ENCODE data around the gene EMILIN1.

The EMILIN1 gene

DNA sequence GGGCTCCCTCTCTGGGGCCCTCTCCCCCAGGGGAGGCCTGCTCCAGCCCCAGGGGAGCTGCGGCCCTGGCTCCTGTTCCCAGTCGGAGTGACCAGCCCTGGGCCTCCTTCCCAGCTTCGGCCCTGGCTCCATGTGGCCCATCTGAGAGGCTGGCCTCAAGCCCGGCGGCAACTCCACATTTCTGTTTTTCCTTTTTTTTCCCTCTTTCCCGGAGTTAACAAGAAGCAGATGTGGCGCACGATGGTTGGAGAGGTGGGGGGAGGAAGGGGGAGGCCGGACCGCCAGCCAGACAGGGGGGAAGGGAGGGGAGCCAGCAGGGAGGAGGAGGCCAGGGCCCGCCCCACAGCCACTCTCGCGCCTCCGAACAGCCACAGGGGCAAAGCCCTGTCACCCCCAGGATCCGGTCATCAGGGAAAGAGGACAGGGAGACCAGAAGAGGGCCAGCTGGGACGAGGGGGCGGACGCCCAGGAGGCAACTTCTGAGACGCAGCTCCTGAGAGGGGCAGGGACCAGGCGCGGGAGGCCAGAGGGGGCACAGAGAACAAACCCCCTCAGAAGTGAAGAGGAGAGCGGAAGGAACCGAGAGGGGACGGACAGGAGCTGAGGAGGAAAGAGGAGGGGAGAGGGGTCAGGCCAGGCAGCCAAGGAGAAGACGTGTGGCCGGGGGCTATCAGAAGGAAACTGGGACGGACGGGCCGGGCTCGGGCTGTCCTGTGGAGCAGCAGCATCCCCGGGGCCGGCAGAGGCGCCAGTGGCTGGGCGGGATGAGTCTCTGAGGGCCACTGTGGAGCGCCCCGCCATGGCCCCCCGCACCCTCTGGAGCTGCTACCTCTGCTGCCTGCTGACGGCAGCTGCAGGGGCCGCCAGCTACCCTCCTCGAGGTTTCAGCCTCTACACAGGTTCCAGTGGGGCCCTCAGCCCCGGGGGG is at the start of gene EMILIN1:
TSS of gene EMILIN1 (plus strand) at position 349 of the 928 bp plus-strand sequence. CDS start at position 800, 451 bp downstream.
- peak; percentile 72 for DNase-seq (ENCODE audit: low spot score)

DNA sequence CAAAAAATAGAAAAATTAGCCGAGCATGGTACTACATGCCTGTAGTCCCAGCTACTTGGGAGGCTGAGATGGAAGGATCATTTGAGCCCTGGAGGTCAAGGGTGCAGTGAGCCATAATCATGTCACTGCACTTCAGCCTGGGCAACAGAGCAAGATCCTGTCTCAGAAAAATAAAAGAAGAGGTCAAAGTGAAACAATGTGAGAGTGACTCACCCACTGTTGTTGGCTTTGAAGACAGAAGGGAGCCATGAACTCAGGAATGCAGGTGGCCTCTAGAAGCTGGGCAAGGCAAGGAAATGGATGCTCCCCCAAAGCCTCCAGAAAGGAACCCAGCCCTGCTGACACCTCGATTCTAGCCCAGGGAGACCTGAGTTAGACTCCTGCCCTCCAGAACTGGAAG is 49.4 kb upstream of the EMILIN1 start:
- no peak for DNase-seq (ENCODE audit: low spot score)

DNA sequence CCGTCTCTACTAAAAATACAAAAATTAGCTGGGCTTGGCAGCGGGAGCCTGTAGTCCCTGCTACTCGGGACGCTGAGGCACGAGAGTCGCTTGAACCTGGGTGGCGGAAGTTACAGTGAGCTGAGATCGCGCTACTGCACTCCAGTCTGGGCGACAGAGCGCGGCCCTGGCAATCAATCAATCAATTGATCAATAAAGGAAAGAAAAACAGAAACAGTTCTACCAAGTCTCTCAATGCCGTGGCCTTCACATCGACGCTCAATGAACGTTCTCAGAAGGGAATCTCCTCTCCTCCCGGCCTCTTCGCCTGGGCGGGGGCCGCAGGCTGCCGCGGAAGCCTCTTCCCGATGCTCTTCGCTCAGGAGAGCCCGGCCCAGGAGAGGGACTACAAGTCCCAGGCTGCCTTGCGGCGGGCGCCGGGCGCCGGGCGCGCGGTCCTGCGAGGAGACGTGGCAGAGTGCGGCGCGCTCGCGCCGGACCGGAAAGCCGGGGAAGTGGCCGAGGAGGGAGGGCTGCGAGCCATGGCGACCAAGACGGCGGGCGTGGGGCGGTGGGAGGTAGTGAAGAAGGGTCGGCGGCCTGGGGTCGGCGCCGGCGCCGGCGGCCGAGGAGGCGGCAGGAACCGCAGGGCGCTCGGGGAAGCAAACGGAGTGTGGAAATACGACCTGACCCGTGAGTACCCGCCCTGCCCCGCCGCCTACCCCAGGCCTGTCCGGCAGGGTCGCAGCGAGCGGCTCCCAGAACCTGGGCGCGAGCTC is 45.7 kb upstream of the EMILIN1 start, which contains the start of gene TMEM214:
TSS of gene TMEM214 (plus strand) at position 471 of the 758 bp plus-strand sequence. CDS start at position 522, 51 bp downstream.
- peak; percentile 81 for DNase-seq (ENCODE audit: low spot score)

DNA sequence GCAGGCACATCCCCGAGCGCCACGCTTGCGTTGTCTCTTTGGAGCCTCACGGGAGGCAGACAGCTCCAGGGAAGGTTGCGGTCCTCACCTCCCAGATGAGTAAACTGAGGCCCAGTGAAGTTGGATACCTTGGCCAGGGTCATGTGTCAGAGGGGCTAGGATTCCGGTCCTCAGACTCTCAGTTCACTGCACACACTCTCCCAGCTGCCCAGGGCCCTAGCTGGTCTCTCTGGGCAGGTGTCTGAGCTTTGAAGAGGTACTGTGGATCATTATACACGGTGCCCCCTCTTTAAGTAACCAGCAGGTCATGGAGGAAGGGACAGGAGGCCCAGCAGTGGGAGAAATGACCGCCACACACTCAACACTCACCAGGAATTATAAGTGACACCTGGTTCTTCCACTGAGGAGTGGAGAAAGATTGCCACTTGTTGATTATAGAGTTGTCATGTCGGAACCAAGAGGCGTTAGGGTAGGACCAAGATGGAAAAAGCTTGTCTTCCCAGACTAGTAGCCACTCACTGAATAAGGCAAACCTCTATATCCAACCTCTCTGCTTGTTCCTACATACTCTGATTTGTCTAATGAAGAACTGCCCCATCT is 45.1 kb upstream of the EMILIN1 start:
- DNase-seq (ENCODE audit: low spot score), result no peak

DNA sequence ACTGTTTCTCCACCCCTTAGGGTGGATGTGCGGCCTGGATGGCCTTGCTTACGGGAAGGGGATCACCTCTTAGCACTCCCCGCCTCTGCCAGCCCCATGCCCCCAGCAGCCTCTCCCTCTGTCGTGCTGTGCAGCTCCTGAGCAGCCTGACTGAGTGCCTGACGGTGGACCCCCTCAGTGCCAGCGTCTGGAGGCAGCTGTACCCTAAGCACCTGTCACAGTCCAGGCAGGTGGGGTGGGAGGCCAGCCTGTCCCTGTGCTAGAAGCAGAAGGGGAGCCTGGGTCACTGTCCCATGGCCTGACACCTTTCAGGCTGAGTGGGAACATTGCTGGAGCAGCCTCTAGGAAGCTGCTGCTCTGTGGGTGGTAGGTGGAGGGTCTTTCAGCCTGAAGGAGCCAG is 40.4 kb upstream of the EMILIN1 start:
- DNase-seq (ENCODE audit: low spot score), result no peak

DNA sequence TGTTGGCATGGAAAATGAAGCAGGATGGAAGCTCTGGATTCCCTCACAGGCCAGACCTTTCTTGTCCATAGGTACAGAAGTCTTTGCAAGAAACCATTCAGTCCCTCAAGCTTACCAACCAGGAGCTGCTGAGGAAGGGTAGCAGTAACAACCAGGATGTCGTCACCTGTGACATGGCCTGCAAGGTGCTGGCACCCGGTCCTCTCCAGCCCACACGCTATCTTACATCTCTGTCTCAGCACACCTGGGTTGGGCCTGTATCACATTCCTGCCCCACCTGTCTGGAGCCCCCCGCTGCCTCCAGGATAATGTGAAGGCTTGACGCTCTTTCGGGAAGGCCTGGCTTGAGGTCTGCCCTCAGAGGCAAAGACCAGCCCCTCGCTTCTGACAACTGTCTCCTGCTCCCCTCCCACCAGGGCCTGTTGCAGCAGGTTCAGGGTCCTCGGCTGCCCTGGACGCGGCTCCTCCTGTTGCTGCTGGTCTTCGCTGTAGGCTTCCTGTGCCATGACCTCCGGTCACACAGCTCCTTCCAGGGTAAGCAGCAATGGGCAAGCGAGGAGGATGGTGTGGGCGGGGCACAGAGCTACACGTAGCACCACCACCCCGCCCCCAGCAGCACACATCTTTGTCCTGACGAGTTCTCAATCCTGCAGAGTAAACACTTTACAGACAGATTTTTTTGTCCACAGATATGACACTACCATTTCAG is 39.6 kb upstream of the EMILIN1 start:
- DNase-seq (ENCODE audit: low spot score), result no peak

DNA sequence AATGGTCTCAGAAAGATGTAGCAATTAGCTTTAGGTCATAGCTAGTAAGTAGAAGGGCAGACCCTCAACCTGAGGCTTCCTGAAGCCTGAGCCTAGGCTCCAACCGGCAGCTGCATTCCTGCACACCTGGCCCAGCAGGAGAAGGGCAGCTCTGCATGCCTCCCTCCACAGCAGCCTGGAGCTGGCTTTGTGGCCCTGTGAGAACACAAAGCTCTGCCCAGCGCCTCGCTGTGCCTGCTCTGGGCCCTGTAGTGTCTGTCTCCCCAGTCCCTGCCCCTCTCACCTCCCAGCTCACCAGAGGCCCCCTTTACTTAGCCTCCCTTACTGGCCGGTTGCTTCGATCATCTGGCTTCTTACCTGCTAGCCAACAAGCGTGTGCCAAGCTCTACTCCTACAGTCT is 39.0 kb upstream of the EMILIN1 start:
- DNase-seq (ENCODE audit: low spot score), result no peak

DNA sequence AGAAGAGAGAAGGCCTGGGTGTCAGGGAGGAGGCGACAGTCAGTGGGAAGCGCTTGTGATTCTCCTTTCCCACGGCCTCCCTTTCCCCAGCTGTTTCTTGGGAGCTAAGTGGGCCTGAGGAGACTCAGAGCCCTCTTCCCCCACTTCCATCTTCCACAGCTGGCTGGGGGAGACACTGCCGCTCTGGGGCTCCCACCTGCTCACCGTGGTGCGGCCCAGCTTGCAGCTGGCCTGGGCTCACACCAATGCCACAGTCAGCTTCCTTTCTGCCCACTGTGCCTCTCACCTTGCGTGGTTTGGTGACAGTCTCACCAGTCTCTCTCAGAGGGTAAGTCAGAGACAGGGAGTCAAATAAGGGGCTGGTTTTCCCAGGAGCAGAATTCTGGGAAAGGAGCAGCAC is 38.5 kb upstream of the EMILIN1 start:
- DNase-seq (ENCODE audit: low spot score), result no peak

DNA sequence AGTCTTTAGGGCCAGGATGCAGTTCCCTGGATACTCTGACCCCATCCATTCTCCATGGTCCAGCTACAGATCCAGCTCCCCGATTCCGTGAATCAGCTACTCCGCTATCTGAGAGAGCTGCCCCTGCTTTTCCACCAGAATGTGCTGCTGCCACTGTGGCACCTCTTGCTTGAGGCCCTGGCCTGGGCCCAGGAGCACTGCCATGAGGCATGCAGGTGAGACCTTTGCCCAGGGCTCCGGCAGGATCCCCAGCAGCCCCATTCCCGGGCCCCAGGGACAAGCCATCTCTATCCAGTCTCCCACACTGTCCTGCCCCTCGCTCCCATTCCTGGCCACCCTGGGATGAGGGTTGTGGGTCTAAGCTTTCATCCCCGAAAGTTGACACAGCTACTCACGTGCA is 38.1 kb upstream of the EMILIN1 start:
- DNase-seq (ENCODE audit: low spot score), result no peak

DNA sequence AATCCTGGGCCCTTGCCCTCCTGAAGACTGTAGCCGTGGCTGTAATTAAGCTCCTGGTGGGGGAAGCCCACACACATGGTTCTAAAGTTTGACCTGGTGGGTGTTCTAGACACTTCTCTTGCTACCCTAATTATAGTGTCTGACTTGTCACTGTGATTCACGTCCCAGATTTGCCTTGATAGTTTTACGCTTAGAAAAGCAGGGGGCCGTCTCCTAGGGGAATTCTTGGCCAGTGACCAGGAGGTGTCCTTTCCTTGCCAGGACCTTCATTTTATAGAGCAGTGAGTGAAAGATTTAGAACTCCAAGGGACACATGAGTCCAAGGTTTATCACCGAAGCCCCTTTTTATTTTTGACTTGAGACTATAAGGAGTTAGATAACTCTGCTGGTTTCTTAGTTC is 36.7 kb upstream of the EMILIN1 start:
- DNase-seq (ENCODE audit: low spot score), result no peak

DNA sequence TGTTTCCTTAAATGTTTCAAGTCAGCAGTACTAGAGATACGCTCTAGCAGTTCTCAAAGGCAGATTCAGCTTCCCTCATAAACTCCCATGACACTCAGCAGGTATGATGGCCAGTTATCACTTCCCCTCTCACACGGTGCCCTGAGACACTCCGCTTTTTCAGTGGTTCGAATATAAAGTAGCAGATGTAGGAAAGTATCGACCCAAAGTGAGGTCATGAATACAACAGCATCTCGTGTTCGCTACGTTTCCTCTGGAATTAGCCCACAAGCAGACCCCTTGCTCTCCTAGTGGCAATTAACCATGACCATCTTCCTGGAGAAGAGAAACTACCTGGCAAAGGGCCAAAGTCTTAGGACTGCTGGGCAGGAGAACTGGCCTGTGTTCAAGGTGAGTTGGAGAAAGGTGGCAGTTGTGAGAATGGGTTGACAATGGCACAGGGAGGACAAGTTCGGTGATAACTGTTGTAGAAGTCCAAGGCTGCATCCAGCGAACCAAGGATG is 36.2 kb upstream of the EMILIN1 start:
- no peak for DNase-seq (ENCODE audit: low spot score)

DNA sequence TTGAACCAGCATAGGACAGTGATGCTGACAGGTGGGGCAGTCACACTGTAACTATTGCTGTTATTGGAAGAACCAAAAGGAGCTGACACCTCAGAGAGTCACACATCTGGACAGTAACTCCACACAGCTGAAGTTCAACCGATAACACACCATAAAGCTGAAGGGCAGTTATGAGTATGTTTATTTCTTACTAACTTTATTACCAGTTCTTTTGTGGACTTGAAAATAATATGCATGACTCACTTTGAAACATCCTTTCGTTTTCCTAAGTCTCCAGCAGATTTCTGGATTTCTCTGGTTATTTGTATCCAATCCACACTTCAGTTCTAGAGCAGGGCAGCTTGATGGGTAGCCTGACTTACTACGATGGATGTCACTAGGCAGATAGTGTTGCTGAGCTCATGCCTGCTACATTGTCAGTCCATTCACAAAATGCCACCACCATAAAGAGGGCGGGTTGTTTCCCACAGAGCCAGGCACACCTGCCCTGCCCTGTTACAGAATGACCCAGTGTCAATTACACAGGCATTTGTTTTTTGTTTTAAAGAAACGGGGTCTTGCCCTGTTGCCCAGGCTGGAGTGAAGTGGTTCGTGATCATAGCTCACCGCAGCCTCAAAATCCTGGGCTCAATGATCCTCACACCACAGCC is 35.3 kb upstream of the EMILIN1 start:
- no peak for DNase-seq (ENCODE audit: low spot score)

DNA sequence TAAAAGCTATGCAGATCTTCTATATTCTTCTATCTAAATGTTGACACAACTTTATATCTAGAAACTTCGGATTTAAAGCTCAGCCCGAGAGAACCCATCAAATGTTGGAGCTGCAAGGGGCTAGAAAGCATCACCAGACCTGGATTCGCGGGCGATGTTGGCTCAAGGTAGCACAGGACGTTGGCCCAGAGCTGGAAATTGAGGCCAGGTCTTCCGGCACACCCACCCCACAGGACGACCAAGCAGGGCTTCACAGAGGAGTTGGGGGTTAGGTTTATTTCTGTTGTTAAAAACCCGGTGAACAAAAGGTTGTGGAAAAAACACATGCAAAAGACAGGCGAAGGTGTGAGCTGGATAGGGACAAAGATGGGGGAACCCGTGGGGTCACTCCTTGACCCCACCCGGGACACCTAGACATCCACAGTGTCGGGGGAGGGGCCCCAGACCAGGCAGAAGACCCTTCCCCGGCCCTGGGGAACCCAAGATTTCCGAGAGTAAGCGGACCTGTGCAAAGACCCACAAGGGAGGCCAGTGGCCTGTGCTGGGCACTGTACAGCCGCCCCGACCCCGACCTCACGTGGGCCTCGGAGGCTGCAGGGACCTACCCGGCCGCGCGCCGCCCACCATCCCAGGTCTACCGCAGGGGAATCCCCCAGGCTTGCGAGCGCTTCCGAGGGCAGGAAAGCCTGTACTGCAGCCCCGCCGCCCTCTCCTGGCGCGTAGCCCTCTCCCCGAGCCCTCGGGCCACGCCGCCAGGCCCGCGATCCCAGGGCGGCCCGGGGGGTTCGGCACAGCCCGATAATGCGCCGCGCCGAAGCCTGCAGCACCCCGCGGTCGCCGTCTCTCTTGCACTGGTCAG is 28.8 kb upstream of the EMILIN1 start:
- no peak for DNase-seq (ENCODE audit: low spot score)

DNA sequence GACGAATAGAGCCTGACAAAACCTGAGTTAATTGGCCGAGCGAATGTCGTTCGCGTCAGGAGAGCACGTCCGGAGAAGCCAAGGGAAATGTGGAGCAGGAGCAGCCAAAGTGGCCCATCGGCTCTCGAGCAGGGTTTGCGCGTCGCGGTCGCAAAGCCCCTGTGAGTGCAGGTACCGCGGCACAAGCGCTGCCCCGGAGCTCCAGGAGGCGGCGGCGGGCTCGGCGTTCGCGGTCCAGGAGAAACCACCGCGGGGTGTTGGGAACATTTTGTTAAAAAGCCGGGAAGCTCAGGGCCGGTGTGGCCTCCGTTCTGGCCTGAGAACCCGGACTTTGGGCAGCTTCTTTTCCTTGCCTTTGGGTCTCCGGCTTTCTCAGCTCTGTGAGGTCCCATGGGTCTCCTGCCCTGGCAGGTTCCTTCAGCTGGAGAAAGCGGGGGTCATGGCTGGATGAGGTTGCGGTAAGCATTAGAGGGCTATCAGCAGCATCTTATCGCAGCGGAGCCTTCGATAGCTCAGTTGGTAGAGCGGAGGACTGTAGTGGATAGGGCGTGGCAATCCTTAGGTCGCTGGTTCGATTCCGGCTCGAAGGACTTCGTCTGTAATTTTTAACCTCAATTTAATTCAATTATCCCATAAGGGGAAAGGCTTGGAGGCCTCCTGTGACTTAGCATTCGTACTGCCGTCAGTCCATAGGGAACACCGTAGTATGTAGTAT is 28.0 kb upstream of the EMILIN1 start:
- peak; percentile 97 for DNase-seq (ENCODE audit: low spot score)

DNA sequence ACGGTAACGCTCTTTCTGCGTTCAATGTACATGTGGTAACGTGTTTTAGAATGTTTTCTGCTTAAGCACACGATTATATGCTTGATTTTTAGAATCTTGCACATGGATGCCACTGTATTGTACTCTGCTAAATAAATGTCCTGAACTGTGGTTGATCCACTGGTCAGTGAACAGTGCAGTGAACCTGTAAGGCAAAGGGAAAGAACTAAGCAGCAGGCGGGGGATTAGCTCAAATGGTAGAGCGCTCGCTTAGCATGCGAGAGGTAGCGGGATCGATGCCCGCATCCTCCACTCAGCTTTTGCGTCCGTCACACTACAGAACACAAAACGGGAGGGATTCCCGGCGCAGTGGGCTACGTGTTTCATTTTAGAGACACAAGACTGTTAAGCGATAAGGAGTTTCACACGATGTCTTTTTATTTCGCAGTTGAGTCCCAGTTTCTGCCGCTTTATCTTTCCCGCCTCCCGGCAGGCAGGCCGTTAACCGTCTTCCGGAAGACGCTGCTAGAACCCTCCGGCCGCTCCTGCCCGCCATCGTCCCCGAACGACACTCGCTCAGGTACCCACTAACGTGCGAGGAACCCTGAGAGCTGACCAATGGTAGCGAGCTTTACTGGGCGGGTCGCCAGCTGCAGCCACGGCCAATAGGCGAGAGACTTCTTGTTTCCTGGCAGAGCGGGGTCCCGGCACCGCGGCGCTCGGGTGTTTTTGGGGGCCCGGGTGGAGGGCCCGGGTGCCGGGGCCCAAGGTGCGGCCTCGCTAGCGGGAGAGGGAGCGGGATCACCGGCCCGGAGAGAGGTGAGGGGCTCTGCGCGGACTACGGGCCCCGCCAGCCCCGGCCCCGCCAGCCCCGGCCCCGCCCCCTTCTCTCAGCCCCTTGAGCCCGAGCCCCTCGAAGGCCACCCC is 27.2 kb upstream of the EMILIN1 start, which contains the start of gene AGBL5:
TSS of gene AGBL5 (plus strand) at position 673 of the 906 bp plus-strand sequence. CDS start 1,291 bp downstream, outside the sequence.
- peak; percentile 93 for DNase-seq (ENCODE audit: low spot score)

DNA sequence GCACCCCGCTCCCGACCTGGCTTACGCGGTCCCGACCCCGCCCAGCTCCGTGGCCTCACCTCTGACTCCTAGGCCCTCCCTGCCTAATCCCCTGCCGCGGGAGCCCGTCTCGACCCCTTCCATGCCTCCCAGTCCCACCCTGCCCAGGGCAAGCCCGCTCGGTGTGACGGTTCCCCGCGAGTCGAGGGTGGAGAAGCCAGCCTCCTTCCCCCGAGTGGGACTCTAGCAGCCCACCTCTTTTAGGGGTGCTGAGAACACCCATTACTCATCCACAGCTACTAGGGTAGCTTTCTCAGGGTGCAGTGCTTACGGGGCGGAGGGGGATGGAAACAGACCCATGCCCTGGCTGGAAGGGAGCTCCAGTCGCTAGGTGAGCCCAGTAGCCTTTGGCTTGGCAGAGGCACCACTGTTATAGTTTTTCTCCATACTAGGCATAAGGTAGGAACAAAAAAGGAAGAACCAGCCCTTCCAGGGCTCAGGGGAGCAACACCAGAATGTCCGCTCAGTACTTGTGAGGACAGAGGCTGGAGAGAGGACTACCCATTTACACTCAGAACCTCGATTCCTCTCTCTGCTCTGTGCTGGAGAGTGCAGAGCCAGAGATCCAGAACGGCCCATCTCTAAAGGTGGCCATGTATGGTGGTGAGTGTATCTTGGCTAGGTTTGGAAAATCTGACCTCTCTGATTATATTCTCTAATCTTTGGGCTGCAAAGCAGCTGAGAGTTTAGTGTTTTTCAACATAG is 26.3 kb upstream of the EMILIN1 start:
- no peak for DNase-seq (ENCODE audit: low spot score)

DNA sequence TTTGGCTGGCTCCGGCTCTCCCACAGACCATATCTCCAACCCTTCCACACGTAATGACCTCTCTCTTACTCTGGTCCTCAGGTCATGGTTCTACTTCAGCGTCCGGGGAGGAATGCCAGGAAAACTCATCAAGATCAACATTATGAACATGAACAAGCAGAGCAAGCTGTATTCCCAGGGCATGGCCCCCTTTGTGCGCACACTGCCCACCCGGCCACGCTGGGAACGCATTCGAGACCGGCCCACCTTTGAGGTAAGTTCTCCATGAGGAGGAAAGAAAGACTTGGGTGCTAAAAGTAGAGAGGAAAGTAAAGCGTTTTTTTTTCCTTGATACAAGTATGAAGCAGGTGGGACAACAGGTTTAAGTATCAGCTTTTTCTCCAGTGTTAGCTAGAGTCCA is 25.1 kb upstream of the EMILIN1 start:
- no peak for DNase-seq (ENCODE audit: low spot score)

DNA sequence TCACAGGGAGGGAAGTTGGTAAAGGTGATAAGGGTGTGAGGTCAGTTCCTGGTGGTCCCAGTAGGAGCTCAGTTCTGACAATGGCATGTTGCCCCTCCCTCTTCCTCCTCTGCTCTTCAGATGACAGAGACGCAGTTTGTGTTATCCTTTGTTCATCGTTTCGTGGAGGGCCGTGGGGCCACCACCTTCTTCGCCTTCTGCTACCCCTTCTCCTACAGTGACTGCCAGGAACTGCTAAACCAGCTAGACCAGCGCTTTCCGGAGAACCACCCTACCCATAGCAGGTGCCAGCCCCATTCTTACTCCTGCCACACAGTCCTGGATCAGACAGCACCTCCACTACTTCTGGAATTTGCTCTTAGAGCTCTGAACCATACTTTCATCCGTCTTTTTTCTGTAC is 24.6 kb upstream of the EMILIN1 start:
- no peak for DNase-seq (ENCODE audit: low spot score)

All from pons (tissue), 1 donor.